ENCODE measurements around the gene HTR6.
A peak's percentile ranks its signal among the peaks of the same experiment; 100 is the strongest.

Gene HTR6

DNA sequence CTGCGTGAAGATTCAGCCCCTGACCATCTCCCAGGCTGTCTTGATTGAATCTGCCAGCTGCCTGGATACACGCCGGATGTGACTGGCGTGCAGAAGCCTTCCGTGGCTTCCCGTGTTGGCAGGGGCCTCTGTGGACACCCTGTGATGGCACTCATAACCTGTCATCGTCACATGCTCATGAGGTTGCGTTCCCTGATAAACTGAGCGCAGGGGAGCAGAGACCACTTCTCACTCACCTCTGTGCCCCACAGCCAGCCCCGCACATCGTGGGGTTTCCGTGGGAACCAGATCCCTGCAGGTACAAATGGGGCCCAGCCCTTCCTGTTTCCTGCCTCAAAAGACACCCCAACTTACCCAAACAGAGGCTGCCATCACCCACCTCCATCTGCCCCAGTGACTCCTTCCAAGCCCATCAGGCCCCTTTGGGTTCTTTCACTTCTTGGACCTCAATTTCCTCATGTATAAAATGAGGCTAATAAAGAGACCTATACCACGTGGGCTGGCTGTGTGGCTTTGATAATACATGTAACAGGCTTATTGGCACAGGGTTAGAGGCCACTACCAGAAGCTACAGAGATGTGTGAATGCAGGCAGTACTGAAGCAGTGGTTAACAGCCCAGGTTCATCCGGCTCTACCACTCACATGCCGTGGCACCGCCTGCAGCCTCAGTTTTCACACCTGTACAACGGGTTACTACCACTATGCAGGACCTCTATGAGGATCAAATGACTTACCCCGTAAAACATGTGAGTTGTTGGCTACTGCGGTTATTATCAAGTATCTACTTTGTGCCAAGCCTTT lies 23.6 kb downstream of the HTR6 start:
- no peak for DNase-seq (ENCODE audit: low spot score)

GRCh38 chr1:19689085-19689757 lies 24.5 kb downstream of the HTR6 start:
- DNase-seq (ENCODE audit: low spot score): no peak

- no peak for DNase-seq (ENCODE audit: low spot score)
Observed at GRCh38 chr1:19689856-19690255, 25.2 kb downstream of the HTR6 start.

- no peak for DNase-seq (ENCODE audit: low spot score)
Observed at GRCh38 chr1:19690342-19690741, 25.7 kb downstream of the HTR6 start.

- no peak for DNase-seq (ENCODE audit: low spot score)
Observed at GRCh38 chr1:19694298-19694697, 29.6 kb downstream of the HTR6 start.

GRCh38 chr1:19695772-19696171 lies 31.1 kb downstream of the HTR6 start:
- DNase-seq (ENCODE audit: low spot score): no peak

DNA sequence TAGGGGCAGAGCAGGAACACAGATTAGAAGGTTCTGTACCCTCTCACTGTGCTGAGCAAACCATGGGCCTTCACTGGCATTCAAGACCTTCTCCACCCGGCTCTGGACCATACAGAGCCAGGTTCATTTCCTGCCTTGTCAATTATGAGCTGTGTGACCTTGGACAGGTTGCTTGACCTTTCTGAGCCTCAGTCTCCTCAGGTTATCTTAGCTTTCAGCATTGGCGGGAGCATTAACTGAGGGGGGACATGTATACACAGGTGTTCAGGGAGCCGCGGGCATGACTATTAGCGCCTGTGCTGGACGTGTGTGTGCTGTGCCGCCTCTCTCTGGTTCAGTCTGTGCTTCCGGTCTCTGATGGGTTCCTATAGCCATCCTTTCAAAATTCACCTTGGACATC lies 32.1 kb downstream of the HTR6 start:
- DNase-seq (ENCODE audit: low spot score): no peak

GRCh38 chr1:19698181-19698580 lies 33.5 kb downstream of the HTR6 start:
- no peak for DNase-seq (ENCODE audit: low spot score)

DNA sequence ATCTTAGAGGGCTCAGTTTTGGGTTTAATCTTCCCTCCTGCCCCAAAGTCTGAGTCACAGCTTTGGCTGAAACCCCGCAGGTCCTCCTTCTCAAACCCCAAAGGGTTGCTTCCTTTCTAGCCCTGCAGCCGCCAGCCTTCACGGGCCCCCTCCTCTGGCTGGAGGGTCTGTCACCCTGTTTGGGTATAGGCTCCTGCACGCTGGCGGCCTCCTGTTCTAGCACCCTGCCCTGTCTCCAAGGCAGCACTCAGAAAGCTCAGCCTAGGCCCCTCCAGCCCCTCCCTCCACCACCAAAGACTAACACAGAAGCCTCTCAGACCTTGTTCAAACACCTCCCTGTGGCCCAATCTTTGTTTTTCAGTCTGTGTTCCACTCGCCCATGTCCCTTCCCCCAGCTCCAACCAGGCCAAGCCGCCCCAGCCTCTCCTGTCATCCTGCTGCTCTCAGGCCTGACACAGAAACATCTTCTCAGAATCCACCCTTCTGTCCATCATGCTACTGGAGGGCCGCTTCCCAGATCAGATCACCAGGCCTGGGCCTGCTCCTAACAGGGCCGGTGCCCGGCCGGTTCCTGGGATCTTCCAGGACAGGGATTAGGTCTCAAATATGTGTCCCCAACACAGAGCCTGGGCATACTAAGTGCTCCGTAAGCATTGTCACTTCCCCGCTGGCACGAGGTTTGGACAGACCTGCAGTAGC lies 35.6 kb downstream of the HTR6 start:
- no peak for DNase-seq (ENCODE audit: low spot score)

GRCh38 chr1:19703280-19703679 lies 38.6 kb downstream of the HTR6 start:
- no peak for DNase-seq (ENCODE audit: low spot score)

- peak; percentile 52 for DNase-seq (ENCODE audit: low spot score)
Observed at GRCh38 chr1:19704247-19705113, 39.8 kb downstream of the HTR6 start.

DNA sequence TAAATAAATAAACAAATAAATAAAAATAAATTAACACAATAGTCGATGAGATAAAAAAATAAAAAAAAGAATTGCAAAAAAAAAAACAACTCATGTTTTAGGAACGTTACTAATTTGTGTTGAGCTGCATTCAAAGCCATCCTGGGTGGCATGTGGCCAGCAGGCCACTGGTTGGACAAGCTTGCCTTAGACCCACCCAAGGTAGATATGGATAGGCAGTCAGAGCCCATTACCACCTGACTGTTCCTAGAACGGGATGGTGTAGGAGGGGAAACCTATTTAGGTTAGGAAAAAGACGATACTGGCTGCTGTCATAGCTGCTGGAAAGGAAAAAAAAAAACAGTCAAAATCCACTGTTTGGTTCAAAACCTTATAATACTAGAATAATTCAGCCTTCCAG lies 40.8 kb downstream of the HTR6 start:
- DNase-seq (ENCODE audit: low spot score): no peak

DNA sequence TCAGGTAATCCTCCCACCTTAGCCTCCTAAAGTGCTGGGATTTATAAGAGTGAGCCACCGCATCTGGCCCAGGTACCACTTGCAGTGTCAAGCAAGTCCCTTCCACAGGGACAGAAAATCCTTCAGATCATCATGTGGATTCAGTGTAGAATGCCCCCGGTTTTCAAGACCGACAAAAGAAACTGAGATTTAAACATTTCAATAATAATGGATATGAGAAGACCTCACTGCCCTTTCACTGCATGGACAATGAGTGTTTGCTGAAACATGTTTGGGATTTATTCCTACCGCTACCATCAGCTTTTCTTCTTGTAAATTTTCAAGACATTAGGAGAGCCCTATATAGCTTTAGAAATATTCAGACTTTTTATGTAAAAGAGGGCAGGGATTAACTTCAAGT lies 41.5 kb downstream of the HTR6 start:
- no peak for DNase-seq (ENCODE audit: low spot score)

DNA sequence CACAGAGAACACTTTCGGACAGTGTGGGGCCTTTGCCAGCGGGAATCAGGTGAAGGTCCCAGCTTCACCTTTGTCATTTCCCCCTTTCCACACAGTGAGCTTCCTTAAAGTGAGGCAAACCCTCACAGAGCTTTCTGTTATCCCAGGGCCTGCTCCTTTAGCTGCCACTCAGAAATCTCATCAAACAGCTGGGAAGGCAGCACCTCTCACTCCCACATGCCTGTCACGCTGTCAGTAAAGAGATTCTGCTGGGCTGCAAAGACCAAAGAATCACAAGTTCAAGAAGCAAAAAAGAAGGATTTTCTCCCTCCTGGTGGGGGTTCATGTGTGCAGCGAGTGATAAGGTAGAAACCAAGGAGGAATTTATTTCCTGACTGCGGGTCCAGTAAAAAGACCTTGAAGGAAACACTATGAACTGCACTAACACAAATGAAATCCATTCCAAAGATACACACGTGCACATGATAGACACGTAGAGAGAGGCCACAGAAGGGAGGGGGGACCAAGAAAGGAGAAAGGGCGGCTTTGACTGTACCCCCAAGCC lies 44.0 kb downstream of the HTR6 start:
- DNase-seq (ENCODE audit: low spot score): no peak

- no peak for DNase-seq (ENCODE audit: low spot score)
Observed at GRCh38 chr1:19709260-19709793, 44.7 kb downstream of the HTR6 start.

GRCh38 chr1:19710825-19711611 lies 46.3 kb downstream of the HTR6 start:
- DNase-seq (ENCODE audit: low spot score): peak; percentile 85

- DNase-seq (ENCODE audit: low spot score): no peak
Observed at GRCh38 chr1:19712928-19713327, 48.3 kb downstream of the HTR6 start.

DNA sequence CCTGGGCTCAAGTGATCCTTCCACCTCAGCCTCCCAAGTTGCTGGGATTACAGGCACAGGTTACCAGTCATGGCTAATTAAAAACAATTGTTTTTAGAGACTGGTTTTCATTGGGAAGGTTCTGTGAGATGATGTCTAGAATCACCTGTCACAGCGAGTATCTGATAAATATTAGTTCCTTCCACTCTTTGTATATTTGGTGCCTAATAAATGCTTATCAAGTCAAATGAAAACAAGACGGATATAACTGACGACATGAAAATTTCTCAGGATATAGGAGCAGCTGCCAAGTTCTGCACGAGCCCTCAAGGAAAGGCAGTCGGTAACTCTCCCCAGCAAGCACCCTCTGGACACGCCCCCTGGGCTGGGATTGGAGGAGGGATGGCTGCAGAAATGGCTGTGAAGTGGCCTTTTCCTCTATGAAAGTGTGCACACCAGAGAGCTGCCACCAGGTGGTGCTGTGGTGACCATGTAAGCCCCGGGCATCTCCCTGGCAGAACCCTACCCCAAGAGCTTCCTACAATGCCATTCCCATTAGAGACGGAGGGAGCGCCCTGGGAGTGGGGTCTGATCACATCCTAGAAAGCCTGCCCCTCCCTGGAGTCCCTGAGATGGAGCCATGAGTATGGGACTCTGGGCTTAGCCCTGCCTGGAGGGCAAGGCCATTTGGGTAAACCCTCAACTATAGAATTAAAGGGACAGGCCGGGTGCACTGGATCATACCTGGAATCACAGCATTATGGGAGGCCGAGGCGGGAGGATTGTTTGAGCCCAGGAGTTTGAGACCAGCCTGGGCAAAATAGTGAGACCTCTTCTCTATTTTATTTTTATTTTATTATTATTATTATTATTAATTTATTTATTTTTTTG lies 50.9 kb downstream of the HTR6 start:
- peak; percentile 92 for DNase-seq (ENCODE audit: low spot score)

DNA sequence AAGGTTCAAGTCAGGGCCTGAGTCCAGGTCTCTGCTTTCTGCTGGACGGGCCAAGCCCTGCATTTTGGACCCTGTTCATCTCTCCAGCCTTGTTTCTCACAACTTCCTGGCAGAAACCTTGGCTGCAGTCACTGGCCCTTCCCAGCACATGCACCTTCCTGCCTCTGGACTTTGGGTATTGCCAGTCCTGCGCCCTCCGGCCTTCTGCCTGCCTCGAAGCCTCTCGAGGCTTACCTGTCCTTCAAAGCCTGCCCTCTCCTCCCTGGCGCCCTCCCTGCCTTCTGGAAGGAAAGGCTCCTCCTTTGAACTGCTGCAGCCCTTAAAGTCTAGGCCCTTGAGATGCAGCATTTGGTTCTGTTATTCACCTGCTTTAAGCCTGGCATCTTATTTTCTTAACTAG lies 52.8 kb downstream of the HTR6 start:
- no peak for DNase-seq (ENCODE audit: low spot score)

- DNase-seq (ENCODE audit: low spot score): no peak
Observed at GRCh38 chr1:19720174-19720573, 55.5 kb downstream of the HTR6 start.
